ENCODE measurements around the gene CUL5.
"Not testable (repeated sequence)": the region's sequence is repeated elsewhere in the genome, so short reads cannot be mapped to it uniquely, and the experiment has no call there.

Gene CUL5

GRCh38 chr11:108025387-108026080, 16.8 kb downstream of the CUL5 start:
- no peak for DNase-seq (ENCODE audit: low spot score)

- DNase-seq (ENCODE audit: low spot score): no peak
Measured at GRCh38 chr11:108027057-108027456, 18.4 kb downstream of the CUL5 start.

DNA sequence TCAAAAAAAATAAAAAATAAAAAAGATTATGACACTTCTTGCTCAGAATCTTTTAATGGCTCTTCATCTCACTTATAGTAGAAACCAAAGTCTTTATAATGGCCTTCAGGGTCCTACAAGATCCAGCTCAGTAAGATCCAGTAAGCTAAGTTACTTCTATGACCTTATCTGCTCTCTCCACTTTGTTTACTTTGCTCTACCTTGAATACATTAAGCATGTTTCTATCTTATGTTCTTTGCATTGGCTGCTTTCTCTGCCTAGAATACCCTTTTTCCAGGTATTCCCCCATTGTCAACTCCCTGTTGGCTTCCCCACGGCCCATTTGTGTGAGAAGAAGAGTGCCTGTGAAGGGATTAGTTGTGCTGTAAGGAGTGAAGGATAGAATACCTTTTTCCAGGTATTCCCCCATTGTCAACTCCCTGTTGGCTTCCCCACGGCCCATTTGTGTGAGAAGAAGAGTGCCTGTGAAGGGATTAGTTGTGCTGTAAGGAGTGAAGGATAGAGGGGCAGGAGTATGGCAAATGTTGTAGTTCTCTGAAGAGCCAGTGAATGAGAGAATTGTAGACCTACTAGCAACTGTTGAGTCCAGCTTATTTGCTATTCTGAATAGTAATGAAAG, 20.2 kb downstream of the CUL5 start:
- DNase-seq (ENCODE audit: low spot score): not testable (repeated sequence)

- DNase-seq (ENCODE audit: low spot score): not testable (repeated sequence)
Measured at GRCh38 chr11:108031604-108032003, 22.9 kb downstream of the CUL5 start.

GRCh38 chr11:108032800-108033199, 24.1 kb downstream of the CUL5 start:
- no peak for DNase-seq (ENCODE audit: low spot score)

DNA sequence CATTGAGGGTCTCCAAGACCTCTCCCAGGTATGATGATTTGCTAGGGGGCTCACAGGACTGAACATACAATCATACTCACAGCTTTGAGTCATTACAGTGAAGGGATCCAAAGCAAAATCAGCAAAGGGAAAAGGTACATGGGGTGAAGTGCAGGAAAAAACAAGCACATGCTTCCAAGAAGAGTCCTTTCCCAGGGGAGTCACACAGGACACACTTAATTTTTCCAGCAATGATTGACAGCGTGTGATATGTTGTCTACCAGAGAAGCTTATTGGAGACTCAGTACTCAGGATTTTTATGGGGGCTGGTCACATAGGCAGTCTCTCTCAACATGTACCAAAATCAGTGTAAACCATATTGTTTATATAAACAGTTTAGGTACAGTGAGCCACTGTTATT, 25.3 kb downstream of the CUL5 start:
- DNase-seq (ENCODE audit: low spot score): no peak

DNA sequence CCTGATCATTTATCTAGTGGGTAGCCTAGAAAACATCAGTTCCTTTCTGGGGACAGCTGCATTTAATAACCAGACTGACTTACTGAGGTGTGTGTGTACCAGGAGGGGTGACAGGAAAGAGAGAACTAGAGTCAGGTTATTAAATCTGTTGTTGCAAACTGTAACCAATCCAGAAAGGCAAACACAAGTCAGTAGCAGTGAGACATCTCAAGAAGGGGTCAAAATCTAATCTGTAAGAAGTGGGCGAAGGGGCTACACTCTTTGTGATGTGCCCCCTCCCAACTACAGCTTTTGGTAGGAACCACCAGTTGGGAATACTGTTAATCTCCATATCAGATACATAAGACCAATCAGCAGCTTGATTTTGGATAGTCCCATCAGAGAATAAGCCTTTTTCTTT, 26.3 kb downstream of the CUL5 start:
- DNase-seq (ENCODE audit: low spot score): no peak

GRCh38 chr11:108035690-108036089, 27.0 kb downstream of the CUL5 start:
- DNase-seq (ENCODE audit: low spot score): peak; percentile 16

DNA sequence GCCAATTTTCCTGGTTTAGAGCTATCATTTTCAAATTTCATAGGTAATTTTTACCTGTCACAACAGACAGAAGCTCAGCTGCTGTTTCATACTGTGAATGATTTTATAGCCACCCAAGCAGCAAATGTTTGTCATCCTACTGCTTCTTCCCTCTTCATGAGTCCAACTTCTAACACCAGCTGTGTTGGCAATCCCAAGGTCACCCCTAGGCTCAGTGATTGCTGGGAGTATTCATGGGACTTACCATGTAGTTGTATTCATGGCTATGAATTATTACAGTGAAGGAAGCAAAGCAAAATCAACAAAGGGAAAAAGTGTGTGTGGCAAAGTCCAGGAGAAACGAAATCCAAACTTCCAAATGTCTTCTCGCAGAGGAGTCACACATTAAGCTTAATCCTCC, 28.5 kb downstream of the CUL5 start:
- DNase-seq (ENCODE audit: low spot score): no peak

GRCh38 chr11:108037636-108038035, 28.9 kb downstream of the CUL5 start:
- no peak for DNase-seq (ENCODE audit: low spot score)

GRCh38 chr11:108048269-108048668, 39.6 kb downstream of the CUL5 start:
- no peak for DNase-seq (ENCODE audit: low spot score)

- DNase-seq (ENCODE audit: low spot score): no peak
Measured at GRCh38 chr11:108062336-108062735, 53.6 kb downstream of the CUL5 start.

GRCh38 chr11:108063410-108063809, 54.7 kb downstream of the CUL5 start:
- DNase-seq (ENCODE audit: low spot score): no peak

GRCh38 chr11:108069947-108070346, 61.2 kb downstream of the CUL5 start:
- no peak for DNase-seq (ENCODE audit: low spot score)

- DNase-seq (ENCODE audit: low spot score): no peak
Measured at GRCh38 chr11:108084811-108085210, 76.1 kb downstream of the CUL5 start.

DNA sequence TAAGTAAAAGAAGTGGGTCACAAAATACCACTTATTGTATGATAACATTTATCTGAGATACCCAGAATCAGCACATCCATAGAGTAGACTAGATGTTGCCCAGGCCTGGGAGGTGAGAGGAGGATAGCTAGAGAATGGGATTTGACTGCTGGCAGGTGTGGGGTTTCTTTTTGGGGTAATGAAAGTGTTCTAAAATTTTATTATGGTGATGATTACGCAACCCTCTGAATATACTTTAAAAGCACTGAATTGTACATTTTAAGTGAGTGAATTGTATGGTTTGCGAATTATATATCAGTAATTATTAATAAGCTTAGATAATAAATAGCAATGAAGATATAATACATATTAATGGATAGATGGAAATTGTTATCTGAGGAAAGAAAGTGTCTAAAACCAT, 77.0 kb downstream of the CUL5 start:
- DNase-seq (ENCODE audit: low spot score): no peak

DNA sequence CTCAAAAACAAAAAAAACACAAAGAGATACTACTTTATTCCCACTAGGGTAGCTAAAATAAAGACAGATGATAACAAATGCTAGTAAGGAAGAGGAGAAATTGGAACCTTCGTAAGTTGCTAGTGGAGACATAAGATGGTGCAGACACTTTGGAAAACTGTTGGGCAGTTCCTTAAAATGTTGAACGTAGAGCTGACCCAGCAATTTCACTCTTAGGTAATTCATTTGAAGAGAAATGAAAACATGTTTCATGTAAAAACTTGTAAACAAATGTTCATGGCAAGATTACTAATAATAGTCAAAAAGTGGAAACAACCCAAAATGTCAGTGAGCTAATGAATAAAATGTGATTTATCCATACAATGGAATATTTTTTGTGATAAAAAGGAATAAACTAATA, 83.4 kb downstream of the CUL5 start:
- no peak for DNase-seq (ENCODE audit: low spot score)

DNA sequence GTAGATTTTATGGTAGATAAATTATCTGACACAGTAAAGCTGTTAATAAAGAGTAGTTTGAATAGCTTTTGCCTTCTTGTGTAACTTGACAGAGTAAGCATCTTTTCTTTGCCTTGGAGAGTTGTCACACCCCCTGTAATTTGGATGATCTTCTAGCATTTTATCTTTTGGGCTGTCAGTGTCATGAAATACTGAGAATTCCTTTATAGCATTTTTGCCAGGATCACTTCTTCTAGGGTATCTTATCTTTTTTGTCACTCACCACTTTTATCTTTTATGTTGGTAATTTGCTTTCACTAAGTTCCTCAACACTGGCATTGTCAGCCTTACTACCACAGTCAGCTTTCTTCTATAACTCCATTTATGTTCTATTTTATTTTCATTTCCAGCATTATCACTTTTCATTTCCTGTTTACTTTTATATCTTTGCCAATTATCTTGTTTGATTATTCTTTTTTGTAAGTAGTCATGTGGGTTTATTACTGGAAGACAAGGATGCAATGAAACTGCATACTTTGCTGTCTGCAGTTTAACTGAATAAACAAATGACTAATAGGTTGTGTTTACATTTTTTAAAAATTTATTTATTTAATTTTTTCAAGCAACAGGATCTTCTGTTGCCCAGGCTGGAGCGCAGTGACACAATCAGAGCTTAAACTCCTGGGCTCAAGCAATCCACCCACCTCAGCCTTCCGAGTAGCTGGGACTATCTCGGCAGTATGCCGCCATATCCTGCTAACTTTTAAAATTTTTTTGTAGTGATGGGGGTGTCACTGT, 84.6 kb downstream of the CUL5 start:
- DNase-seq (ENCODE audit: low spot score): no peak

DNA sequence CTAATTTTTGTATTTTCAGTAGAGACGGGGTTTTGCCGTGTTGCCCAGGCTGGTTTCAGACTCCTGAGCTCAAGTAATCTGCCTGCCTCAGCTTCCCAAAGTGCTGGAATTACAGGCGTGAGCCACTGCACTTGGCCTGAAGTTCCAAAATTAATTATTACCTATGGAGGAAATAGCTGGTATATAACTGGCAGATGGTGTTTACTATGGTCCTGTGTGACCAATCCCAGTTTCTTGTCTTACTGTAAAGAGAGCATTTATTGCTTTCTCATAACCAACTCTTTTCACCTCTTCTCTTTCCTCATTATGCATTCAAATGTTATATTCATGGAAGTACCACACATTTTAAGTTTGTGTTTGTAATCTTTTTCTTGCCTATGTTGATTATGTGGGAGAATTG, 88.5 kb downstream of the CUL5 start:
- DNase-seq (ENCODE audit: low spot score): no peak

DNA sequence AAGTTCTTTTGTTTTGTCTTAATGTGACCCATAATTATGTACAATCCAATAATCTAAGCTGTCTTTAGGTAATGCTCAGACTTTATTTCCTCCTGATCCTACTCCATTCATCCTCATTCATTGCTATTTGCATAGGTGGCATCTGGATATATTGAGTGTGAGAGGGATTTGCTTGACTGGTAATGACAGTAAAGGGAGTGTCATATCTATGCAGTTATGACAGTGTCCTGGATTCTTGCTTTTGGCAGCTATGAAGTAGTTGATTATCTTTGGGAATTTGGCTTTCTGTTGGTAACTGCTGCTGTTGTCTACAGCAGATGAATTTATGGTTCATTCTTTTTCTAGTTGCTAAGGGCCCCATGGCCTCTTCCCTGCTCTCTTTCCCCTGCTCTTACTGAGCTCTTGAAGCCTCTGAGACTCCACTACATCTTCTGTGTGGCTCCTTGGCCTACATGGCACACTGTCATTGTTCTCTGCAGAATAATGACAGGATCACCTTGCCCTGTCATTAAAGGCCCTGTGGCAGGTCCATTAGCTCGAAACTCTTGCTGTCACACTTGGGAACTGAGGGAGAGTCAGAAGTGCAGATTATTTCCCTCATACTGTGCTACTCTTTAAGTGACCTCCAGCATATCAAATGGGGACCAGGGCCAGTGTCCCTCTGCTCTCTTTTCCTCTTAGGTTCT, 92.5 kb downstream of the CUL5 start:
- no peak for DNase-seq (ENCODE audit: low spot score)

DNA sequence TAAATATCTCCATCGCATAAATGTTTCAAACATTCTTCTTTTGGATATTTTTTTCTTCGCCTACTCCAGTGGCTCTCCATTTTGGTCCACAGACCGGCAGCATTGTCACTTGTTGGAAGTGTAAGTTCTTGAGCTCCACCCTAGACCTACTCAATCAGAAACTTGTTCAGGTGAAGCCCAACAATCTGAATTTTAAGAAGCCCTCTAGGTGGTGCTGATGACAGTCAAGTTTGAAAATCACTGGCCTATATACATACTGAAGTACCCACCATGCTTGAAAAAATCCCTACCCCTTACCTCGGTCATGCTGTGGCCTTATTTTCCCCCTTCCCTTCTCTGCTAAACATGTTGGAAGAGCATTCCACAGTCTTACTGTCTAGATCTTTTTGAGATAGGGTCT, 102.4 kb downstream of the CUL5 start:
- DNase-seq (ENCODE audit: low spot score): no peak

GRCh38 chr11:108112057-108112456, 103.4 kb downstream of the CUL5 start:
- DNase-seq (ENCODE audit: low spot score): no peak
